Activated T-cell treated with anti-CD3 and anti-CD28 coated beads for 24 hours (primary cell): ENCODE data around the gene FOXP1.
"Not testable (repeated sequence)": the region's sequence is repeated elsewhere in the genome, so short reads cannot be mapped to it uniquely, and the experiment has no call there.

Experiments
- DNase-seq: peaks from one replicate; pipeline ENCODE4 v3.0.0-alpha.2; 2020; ENCODE audit warnings: low read depth

FOXP1 gene

DNA sequence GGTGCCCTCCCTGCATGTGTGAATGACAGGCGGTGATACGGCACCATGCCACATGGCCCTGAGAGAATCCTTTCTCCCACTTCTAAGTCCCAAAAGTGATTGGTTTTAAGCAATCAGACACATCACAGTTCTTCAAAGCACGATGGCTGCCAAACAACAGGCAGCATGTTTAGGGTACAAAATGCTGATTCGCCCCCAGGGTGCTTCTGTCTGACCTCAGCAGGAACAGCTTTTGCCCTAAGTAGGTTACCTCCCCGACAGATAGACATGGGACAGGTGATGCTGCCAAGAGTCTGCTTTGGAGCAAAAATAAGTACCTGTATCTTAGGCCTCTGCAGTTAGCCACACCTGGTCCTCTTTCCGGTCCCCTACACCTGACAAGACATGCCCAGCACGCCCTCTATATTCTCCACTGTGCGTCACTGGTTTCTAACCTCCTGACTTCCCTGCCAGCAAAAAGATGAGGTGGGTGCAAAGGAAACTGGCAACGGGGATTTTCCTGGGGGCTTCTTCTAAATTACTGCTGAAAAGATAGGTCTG lies 549.8 kb downstream of the FOXP1 start:
- no peak for DNase-seq

GRCh38 chr3:71031914-71032521 lies 551.5 kb downstream of the FOXP1 start:
- no peak for DNase-seq

DNA sequence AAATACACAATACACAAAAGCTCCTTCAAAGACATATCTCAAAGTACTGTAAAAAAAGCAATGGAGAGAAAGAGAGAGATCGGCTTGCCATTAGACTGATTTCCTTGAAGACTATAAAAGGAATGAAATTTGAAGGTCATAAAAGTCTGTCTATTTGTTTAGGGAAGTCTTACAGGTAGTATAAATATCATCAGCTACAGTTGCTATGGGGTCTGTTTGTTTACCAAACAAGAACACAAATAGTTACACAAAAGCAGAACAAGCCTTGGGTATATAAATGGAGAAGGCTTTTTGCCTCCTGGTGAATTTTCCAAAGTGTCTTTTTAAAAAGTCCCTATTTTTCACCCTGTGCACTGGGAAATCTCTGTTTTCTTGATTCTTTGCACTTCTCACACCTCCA lies 552.3 kb downstream of the FOXP1 start:
- DNase-seq = no peak

DNA sequence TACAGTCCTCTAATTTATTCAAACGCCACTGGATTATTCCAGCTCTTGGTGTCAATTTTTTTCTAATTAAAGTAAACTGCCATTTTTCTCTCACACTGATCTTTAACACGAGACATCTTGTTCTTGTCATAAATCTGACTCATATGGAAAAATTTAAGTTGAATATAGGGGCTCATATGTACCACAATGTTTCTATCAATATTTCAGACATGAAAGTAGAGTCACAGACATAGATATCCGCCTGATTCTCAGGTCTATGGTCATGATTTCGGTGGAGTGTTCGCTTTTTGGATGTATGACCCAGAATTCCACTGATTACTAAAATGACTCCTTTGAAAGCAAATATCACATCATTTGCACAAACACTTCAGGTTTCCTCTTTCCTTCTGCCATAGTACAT lies 552.8 kb downstream of the FOXP1 start:
- DNase-seq = no peak

GRCh38 chr3:71029770-71030169 lies 553.8 kb downstream of the FOXP1 start:
- DNase-seq = no peak

DNA sequence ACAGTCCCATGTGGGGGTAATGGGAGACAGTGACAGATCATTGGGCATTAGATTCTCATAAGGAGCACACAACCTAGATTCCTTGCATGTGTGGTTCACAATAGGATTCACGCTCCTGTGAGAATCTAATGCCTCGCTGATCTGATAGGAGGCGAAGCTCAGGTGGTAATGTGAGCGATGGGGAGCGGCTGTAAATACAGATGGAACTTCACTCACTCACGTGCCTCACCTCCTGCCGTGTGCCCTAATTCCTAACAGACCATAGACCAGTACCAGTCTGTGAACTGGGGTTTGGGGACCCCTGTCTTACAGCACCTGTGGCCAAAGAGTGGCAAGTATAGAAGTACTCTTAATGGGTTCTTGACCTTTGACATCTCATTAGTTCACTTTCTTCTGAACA lies 554.7 kb downstream of the FOXP1 start:
- DNase-seq = no peak

DNA sequence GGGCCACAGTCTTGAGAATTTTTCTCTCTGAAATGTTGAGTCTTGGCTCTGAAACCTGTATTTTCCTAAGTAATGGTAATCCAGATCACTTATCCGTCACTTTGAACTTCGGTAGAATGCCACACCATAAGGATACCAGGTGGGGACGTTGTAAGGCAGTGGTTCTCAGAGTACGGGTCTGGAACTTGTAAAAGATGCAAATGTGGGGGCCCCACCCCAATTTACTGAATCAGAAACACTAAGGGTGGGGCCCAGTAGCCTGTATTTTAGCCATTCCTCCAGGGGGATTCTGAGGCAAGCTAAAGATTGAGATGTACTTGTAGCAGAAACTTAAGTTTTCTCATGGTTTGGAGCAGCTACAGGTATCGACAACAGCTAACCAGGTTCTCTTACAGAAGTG lies 555.3 kb downstream of the FOXP1 start:
- no peak for DNase-seq

GRCh38 chr3:71026634-71027578 lies 556.6 kb downstream of the FOXP1 start:
- no peak for DNase-seq

- DNase-seq = no peak
These were observed 558.0 kb downstream of the FOXP1 start for GRCh38 chr3:71025516-71025915.

GRCh38 chr3:71025010-71025409 lies 558.5 kb downstream of the FOXP1 start:
- DNase-seq = no peak

GRCh38 chr3:71022551-71023335 lies 560.8 kb downstream of the FOXP1 start:
- DNase-seq = no peak

DNA sequence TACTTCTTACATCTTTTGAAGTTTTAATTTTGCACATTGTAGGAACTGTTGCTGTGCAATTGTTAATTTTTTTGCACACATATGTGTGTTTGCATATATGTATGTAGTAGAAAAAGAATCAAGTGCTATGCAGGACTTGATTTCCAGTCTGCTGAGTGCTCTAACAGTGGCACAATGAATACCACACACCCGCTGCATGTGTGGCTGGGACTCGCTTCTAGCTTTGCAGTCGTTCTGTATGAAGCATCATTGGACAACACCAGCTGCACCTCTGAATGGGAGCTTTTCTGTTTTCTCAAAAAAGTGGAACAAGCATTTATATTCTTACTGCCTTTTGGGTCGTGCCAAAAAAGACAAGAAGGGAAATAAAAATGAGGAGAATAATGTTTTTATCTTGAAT lies 564.7 kb downstream of the FOXP1 start:
- no peak for DNase-seq

GRCh38 chr3:71016178-71016845 lies 567.2 kb downstream of the FOXP1 start:
- DNase-seq = no peak

GRCh38 chr3:71014616-71015015 lies 568.9 kb downstream of the FOXP1 start:
- DNase-seq = not testable (repeated sequence)

DNA sequence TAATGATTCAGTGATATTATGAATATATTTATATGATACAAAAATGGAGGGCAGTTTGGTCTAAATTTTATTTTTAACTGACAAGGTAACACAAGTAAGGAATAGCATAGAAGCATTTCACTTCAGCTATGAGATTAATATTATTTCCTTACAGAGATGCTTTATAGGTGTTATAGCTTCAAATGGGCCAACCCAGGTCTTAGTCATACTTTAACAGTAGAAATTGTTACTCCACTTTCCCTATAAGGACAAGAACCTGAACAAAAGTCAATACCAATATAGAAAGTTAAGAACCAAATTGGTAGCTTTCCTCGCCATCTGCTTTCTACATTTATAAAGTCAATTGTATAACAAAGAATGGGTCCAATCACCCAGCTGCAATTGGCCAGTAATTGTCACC lies 570.6 kb downstream of the FOXP1 start:
- DNase-seq = no peak

DNA sequence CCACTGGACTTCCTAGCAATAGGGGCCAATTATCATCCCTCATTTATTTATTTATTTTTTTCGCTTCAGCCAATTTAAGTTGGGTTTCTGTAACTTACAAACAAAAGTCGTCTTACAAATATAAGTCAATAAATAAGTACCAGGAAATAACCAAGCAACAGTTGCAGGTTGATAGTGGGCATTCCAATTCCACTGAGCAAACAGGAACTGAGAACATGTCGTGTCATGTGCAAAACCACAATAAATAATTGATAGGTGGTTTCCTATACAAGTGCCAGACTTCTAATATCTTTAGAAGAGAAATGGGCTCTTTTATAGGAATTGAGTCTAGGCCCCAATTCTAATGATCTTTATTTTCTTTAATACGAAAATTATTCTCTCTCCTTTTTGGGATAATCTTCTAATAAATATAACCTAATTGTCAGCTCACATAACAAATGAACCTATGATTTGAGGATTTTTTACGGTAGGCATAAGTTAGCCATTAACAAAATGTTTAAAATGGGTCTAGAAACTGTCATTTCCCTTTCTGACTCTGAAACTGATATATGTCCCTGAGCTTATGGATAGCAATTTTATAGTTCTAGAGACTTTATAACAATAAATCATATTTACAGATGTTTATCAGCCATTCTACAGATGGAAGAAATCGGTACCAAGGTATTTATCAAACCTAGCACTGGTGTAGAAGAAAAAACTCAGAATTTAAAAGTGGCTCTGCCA lies 571.8 kb downstream of the FOXP1 start:
- DNase-seq = no peak

DNA sequence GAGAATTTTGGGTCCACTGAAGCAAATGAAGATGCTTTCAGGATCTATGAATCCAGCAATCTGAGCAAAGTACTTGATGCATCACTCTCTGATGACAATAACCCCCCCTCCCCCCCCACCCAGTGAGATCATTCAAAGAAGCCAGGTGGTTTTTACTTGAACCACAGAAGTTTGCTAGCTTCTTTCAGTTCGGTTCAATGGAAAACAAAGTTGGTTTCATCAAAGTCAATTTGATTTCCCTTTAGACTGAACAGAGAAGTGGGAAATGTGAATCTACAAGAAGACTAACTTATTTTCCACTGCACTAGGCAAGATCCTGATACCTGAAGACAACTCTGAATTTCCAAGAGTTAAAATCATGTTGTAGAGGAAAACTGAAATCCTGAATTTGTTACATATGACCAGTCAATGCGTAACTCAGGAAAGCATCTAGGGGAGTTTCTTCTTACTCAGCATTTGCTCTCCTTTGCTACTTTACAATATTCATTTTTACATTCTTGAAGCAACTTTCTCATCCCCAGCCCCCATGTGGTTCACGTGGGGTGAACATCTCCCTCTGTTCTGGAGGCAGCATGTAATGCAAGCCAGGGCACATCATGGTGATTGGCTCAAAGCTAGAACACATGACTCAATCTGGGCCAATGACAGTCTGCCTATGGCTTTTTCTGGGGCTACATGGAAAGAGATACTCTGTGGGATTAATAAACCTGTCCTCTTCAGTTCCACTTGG lies 572.6 kb downstream of the FOXP1 start:
- peak; percentile 65 for DNase-seq

- no peak for DNase-seq
These were observed 575.1 kb downstream of the FOXP1 start for GRCh38 chr3:71008350-71008935.

DNA sequence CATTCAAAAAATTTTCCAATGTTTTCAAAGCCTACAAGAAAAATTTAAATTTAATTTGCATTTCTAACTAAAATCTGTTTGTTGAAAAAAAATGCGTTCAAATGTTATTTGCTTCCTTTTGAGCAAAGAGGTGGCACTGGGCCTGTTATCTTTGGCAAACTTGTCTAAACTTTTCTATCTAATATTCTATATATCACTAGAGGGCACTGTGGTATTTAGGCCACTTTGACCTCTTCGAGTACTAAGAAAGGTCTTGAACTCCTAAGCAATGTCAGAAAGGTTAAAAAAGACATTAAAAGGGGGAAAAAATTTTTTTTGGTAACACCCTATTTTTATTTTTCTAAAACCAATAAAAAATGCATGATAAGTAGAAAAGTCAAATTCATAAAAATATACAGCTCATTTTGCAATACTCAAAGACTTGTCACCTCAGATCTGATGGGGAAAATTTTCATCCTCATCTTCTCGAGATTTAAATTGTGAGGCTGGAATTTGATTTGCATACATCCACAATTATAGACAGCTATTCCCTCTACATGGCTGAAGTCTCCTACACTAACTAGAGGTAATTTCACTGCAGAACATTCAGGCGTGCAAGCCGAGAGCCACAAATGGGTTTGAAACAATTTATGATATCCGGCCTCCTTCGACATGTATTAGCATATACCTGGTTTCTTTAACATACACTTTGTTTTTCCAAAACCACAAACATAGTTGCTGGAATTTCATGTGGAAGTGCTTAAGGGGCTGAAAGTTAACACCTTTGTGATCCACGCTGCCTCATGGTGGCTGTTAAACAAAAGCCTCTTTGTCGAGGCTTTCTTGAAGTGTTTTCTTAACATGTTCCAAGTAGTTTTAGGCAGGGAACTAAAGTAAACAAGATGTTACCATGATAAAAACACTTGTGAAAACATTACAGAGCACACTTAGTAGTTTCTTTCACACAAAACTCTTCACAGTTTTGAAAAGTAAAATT lies 576.4 kb downstream of the FOXP1 start:
- no peak for DNase-seq
